ENCODE data around the gene HNRNPA2B1.

HNRNPA2B1 gene

GRCh38 chr7:26147030-26147429 lies 53.5 kb downstream of the HNRNPA2B1 start:
- H3K4me3 ChIP-seq (ENCODE audit: low read depth, low read length): no peak overlapping the region
- TF ChIP-seq, protein P1, sequence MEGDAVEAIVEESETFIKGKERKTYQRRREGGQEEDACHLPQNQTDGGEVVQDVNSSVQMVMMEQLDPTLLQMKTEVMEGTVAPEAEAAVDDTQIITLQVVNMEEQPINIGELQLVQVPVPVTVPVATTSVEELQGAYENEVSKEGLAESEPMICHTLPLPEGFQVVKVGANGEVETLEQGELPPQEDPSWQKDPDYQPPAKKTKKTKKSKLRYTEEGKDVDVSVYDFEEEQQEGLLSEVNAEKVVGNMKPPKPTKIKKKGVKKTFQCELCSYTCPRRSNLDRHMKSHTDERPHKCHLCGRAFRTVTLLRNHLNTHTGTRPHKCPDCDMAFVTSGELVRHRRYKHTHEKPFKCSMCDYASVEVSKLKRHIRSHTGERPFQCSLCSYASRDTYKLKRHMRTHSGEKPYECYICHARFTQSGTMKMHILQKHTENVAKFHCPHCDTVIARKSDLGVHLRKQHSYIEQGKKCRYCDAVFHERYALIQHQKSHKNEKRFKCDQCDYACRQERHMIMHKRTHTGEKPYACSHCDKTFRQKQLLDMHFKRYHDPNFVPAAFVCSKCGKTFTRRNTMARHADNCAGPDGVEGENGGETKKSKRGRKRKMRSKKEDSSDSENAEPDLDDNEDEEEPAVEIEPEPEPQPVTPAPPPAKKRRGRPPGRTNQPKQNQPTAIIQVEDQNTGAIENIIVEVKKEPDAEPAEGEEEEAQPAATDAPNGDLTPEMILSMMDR (conservative IDR thresholded peaks at IDR 0.05; ENCODE audit: low read depth, low read length): no peak
- DNase-seq (ENCODE audit: low read depth): no peak

GRCh38 chr7:26145238-26145637 lies 55.3 kb downstream of the HNRNPA2B1 start:
- no peak overlapping the region for H3K4me3 ChIP-seq (ENCODE audit: low read depth, low read length)
- TF ChIP-seq, protein P1 (conservative IDR thresholded peaks at IDR 0.05; ENCODE audit: low read depth, low read length): no peak
- no peak for DNase-seq (ENCODE audit: low read depth)

GRCh38 chr7:26144184-26145080 lies 56.1 kb downstream of the HNRNPA2B1 start:
- DNase-seq (ENCODE audit: low read depth): no peak
- TF ChIP-seq, protein P1 (conservative IDR thresholded peaks at IDR 0.05; ENCODE audit: low read depth, low read length): no peak
- H3K4me3 ChIP-seq (ENCODE audit: low read depth, low read length): no peak overlapping the region

DNA sequence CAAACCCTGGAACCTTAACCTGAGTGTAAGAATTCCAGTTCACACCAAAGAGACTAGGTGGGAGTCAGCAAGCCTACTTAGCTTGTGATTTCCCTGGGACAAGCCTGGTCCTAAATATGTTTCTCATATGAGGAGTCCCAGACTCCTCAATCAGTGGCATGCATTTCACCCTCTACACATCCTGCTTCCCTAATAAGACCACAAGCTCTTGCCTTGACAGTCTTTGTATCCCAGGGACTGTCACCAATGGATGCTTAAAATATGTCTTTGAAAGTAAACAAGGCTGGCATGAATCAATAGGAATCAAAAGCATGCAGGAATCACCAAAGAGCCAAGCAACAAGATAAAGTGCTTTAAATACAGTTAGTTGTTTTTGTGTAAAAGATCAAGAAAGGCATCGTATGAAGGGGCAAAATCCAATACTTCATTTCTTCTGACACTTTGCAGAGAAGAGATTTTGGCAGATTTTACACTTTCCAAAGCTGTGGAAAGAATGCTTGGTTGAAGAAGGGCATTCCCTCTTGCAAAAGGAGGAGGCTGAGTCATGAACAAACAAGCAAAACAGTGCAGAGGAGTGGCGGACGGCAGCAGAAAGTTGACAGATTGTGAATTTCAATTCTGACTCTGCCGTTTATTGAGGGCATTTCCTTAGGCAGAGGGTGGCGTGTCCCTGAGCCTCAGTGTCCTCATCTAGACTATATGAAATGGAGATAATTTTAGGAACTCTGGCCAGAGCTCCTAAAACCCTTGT lies 57.1 kb downstream of the HNRNPA2B1 start:
- no peak overlapping the region for H3K4me3 ChIP-seq (ENCODE audit: low read depth, low read length)
- peak; percentile 68 for DNase-seq (ENCODE audit: low read depth)
- TF ChIP-seq, protein P1 (conservative IDR thresholded peaks at IDR 0.05; ENCODE audit: low read depth, low read length): no peak

GRCh38 chr7:26141077-26141476 lies 59.5 kb downstream of the HNRNPA2B1 start:
- TF ChIP-seq, protein P1 (conservative IDR thresholded peaks at IDR 0.05; ENCODE audit: low read depth, low read length): no peak
- no peak for DNase-seq (ENCODE audit: low read depth)
- no peak overlapping the region for H3K4me3 ChIP-seq (ENCODE audit: low read depth, low read length)

DNA sequence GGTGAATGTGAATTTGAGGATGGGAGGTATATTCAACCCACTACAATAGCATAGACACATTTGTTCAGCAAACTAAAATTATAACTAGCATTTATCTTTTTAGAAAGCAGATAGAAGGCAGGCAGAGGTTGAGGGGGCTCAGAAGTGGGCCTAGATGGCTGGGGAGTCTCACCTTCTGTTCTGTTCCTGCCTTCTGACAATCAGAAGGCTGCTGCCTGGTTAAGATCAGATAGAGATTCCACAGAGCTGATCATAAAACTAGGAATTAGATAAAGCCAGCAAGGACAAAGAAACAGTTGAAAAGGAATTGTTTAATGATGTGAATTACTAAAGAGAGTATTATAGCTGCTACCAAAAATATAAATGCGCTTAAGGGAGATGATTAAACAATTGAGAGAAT lies 60.2 kb downstream of the HNRNPA2B1 start:
- H3K4me3 ChIP-seq (ENCODE audit: low read depth, low read length): no peak overlapping the region
- TF ChIP-seq, protein P1 (conservative IDR thresholded peaks at IDR 0.05; ENCODE audit: low read depth, low read length): no peak
- DNase-seq (ENCODE audit: low read depth): no peak
